GM11168 (cell line): ENCODE measurements around the gene ILF2.
"Not testable (repeated sequence)": the region's sequence is repeated elsewhere in the genome, so short reads cannot be mapped to it uniquely, and the experiment has no call there.

ENCODE experiments used
- in situ Hi-C: fragments of 300-500 bp; cut with MboI; formaldehyde crosslinking; loops from one replicate; pipeline ENCODE4 v1.12.0; 2022; ENCODE audit warnings: low sequenced_read_pairs; ENCODE audit not compliant: unreplicated experiment

Gene ILF2

GRCh38 chr1:153670859-153671627, at the start of gene ILF2:
TSS of gene ILF2 (minus strand) at chr1:153670993. CDS start at chr1:153670922, 71 bp downstream.
- in situ Hi-C loops = loop anchor here (10.0 kb wide), 2 partner anchors 74 to 304 kb away; partner anchors contain the start of gene JTB

- in situ Hi-C loops = no loop called here
Observed at GRCh38 chr1:153717330-153717729, 46.5 kb upstream of the ILF2 start.

GRCh38 chr1:153716211-153716610, 45.4 kb upstream of the ILF2 start:
- in situ Hi-C loops = not testable (repeated sequence)

- in situ Hi-C loops = no loop called here
Observed at GRCh38 chr1:153711026-153711425, 40.2 kb upstream of the ILF2 start.

- in situ Hi-C loops = no loop called here
Observed at GRCh38 chr1:153705484-153705883, 34.7 kb upstream of the ILF2 start.

- in situ Hi-C loops = no loop called here
Observed at GRCh38 chr1:153699768-153700167, 29.0 kb upstream of the ILF2 start.

- in situ Hi-C loops = no loop called here
Observed at GRCh38 chr1:153698923-153699714, 28.3 kb upstream of the ILF2 start.

- in situ Hi-C loops = no loop called here
Observed at GRCh38 chr1:153698020-153698922, 27.5 kb upstream of the ILF2 start.

- in situ Hi-C loops = no loop called here
Observed at GRCh38 chr1:153697191-153698019, 26.6 kb upstream of the ILF2 start.

- in situ Hi-C loops = no loop called here
Observed at GRCh38 chr1:153696741-153697140, 25.9 kb upstream of the ILF2 start.

- in situ Hi-C loops = no loop called here
Observed at GRCh38 chr1:153693466-153693865, 22.7 kb upstream of the ILF2 start.

- in situ Hi-C loops = no loop called here
Observed at GRCh38 chr1:153688736-153689328, 18.0 kb upstream of the ILF2 start.

- in situ Hi-C loops = no loop called here
Observed at GRCh38 chr1:153688276-153688675, 17.5 kb upstream of the ILF2 start.

GRCh38 chr1:153687346-153688125, 16.7 kb upstream of the ILF2 start:
- in situ Hi-C loops = no loop called here

GRCh38 chr1:153685544-153686340, 14.9 kb upstream of the ILF2 start:
- in situ Hi-C loops = no loop called here

- in situ Hi-C loops = no loop called here
Observed at GRCh38 chr1:153684892-153685291, 14.1 kb upstream of the ILF2 start.

GRCh38 chr1:153683854-153684253, 13.1 kb upstream of the ILF2 start:
- in situ Hi-C loops = no loop called here

GRCh38 chr1:153682730-153683129, 11.9 kb upstream of the ILF2 start:
- in situ Hi-C loops = no loop called here
